Panc1 (cell line): ENCODE results near the gene APBB1IP. TPM values are rescaled to one million over a fixed set of nuclear protein-coding genes. Genes with fewer than 3 reads are reported as not detected.

Experiments
- ATAC-seq: fragments of 200-7000 bp; cut with Tn5 transposase; 2 replicates; pipeline ENCODE4 v1.9.1; 2020; ENCODE audit warnings: mild to moderate bottlenecking, moderate library complexity
- BruUV-seq: library from RNA; stranded (reverse); fragments of 400-500 nt; replicated peaks from 2 replicates; lab custom pipeline; 2021; lab: Mats Ljungman, UMichigan
- CTCF ChIA-PET: fragments of 300-600 bp; sonication (Branson Sonifier 250); formaldehyde crosslinking; loops from one replicate; lab custom pipeline; 2022; ENCODE audit warnings: antibody characterized with exemption; lab: Charles Lee
- POLR2A ChIA-PET: fragments of 300-600 bp; sonication (Branson Sonifier 250); formaldehyde crosslinking; loops from one replicate; lab custom pipeline; 2022; ENCODE audit warnings: antibody characterized with exemption; lab: Charles Lee
- DNase-seq: peaks from one replicate; pipeline ENCODE4 v3.0.0-alpha.2; 2010; ENCODE audit warnings: low read depth, low spot score
- H3K27ac ChIP-seq: 2 replicates; pipeline ENCODE4 v1.5.1; 2011; ENCODE audit warnings: mild to moderate bottlenecking, low read length, inconsistent platforms
- H3K27me3 ChIP-seq: fragments of 200-500 bp; sonication (Bioruptor generic); 2 replicates; pipeline ENCODE4 v1.6.0; 2014; ENCODE audit warnings: low read length, inconsistent platforms; ENCODE audit not compliant: control insufficient read depth, insufficient read depth
- H3K36me3 ChIP-seq: fragments of 200-500 bp; sonication (Bioruptor generic); 2 replicates; pipeline ENCODE4 v1.5.1; 2014; ENCODE audit warnings: inconsistent platforms, mild to moderate bottlenecking, low read length, moderate library complexity; ENCODE audit not compliant: control insufficient read depth, insufficient read depth
- H3K4me1 ChIP-seq: 2 replicates; pipeline ENCODE4 v1.5.1; 2011; ENCODE audit warnings: inconsistent platforms, mild to moderate bottlenecking, low read length, moderate library complexity; ENCODE audit not compliant: control insufficient read depth, insufficient read depth
- H3K4me3 ChIP-seq, 2 experiments: 2 replicates each; pipeline ENCODE4 v1.5.1; 2011 to 2012; ENCODE audit warnings: low read depth in 2 of 2, low read length in 2 of 2, mild to moderate bottlenecking in 2 of 2, inconsistent platforms in 1 of 2, moderate library complexity in 1 of 2
- H3K9me3 ChIP-seq: fragments of 200-500 bp; sonication (Bioruptor generic); 2 replicates; pipeline ENCODE4 v1.5.1; 2014; ENCODE audit warnings: low read depth, mild to moderate bottlenecking, inconsistent platforms, low read length, moderate library complexity; ENCODE audit not compliant: control insufficient read depth, insufficient read depth
- POLR2AphosphoS5 ChIP-seq: IDR thresholded peaks from 2 replicates; pipeline ENCODE4 v1.6.1; 2012; ENCODE audit warnings: mild to moderate bottlenecking, low read depth, low read length, moderate library complexity
- SIN3A ChIP-seq: IDR thresholded peaks from 2 replicates; pipeline ENCODE4 v1.6.1; 2012; ENCODE audit warnings: low read depth, mild to moderate bottlenecking, low read length, moderate library complexity, borderline replicate concordance; ENCODE audit not compliant: insufficient read depth
- TCF7L2 ChIP-seq: IDR thresholded peaks from 2 replicates; pipeline ENCODE4 v1.6.1; 2011; ENCODE audit warnings: mild to moderate bottlenecking, low read depth, low read length, inconsistent platforms
- in situ Hi-C: cut with HindIII; loops from 2 replicates; pipeline ENCODE4 v1.10.0; 2016; ENCODE audit warnings: low sequenced_read_pairs, low pct_unique_long_range_greater_than_20kb
- intact Hi-C: fragments of 100-400 bp; cut with micrococcal nuclease; formaldehyde crosslinking; loops from one replicate; pipeline ENCODE4 v1.10.0; 2022; ENCODE audit not compliant: unreplicated experiment
- total RNA-seq: library from RNA; stranded (reverse); gene quantifications from one replicate; pipeline ENCODE4 v1.2.1, GENCODE V29; 2021; ENCODE audit not compliant: unreplicated experiment
- TF ChIP-seq, protein P1 (sequence below): fragments of 450-650 bp; IDR thresholded peaks from 2 replicates; pipeline ENCODE4 v1.5.1; 2017; ENCODE audit warnings: mild to moderate bottlenecking
- TF ChIP-seq, protein P2 (sequence below), 2 experiments: IDR thresholded peaks; 2 replicates each; pipeline ENCODE4 v1.6.1; 2011 to 2012; ENCODE audit warnings: low read depth in 2 of 2, control low read depth in 1 of 2, low read length in 1 of 2, mild to moderate bottlenecking in 1 of 2, moderate library complexity in 1 of 2; ENCODE audit not compliant: insufficient read depth in 1 of 2

APBB1IP gene
- total RNA-seq, 1 experiment from 2014 or later, result 0.21 TPM

DNA sequence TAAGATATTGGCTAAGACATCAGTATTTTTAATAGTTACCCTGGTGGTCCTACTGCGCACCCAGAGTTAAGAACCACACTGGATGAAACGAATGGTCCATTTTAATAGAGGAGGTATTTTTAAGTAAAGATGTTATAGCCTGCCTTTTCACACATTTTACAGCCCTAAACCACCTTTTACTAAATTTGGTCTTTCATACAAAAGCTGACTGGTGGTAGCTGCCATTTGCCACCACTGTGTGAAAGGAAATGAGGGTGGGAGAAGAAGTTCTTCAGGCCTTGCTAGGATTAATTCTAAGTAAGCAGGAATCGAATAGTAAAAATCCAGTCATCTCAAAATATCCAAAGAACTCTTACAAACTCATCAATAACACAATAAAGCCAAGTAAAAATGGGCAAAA, 15.2 kb upstream of the APBB1IP start:
- ChIA-PET POLR2A (no interaction called here), CTCF (no interaction called here)
- in situ Hi-C loops, result no loop called here
- Histone ChIP-seq H3K4me1 (no peaks in the 10 kb centered on the region), H3K36me3 (no peaks in the 10 kb centered on the region), H3K9me3 (no peaks in the 10 kb centered on the region), H3K27ac (no peak overlapping the region), H3K27me3 (no peaks in the 10 kb centered on the region), H3K4me3 (no peak overlapping the region)
- BruUV-seq, result no TSS peak
- DNase-seq (no peak), ATAC-seq (no peak)
- intact Hi-C loops, result no loop called here
- TF ChIP-seq, protein P1, sequence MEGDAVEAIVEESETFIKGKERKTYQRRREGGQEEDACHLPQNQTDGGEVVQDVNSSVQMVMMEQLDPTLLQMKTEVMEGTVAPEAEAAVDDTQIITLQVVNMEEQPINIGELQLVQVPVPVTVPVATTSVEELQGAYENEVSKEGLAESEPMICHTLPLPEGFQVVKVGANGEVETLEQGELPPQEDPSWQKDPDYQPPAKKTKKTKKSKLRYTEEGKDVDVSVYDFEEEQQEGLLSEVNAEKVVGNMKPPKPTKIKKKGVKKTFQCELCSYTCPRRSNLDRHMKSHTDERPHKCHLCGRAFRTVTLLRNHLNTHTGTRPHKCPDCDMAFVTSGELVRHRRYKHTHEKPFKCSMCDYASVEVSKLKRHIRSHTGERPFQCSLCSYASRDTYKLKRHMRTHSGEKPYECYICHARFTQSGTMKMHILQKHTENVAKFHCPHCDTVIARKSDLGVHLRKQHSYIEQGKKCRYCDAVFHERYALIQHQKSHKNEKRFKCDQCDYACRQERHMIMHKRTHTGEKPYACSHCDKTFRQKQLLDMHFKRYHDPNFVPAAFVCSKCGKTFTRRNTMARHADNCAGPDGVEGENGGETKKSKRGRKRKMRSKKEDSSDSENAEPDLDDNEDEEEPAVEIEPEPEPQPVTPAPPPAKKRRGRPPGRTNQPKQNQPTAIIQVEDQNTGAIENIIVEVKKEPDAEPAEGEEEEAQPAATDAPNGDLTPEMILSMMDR, result no peak
- TF ChIP-seq POLR2AphosphoS5, result no peak
- no peak for TF ChIP-seq TCF7L2
- no peak for TF ChIP-seq SIN3A
- TF ChIP-seq, protein P2, sequence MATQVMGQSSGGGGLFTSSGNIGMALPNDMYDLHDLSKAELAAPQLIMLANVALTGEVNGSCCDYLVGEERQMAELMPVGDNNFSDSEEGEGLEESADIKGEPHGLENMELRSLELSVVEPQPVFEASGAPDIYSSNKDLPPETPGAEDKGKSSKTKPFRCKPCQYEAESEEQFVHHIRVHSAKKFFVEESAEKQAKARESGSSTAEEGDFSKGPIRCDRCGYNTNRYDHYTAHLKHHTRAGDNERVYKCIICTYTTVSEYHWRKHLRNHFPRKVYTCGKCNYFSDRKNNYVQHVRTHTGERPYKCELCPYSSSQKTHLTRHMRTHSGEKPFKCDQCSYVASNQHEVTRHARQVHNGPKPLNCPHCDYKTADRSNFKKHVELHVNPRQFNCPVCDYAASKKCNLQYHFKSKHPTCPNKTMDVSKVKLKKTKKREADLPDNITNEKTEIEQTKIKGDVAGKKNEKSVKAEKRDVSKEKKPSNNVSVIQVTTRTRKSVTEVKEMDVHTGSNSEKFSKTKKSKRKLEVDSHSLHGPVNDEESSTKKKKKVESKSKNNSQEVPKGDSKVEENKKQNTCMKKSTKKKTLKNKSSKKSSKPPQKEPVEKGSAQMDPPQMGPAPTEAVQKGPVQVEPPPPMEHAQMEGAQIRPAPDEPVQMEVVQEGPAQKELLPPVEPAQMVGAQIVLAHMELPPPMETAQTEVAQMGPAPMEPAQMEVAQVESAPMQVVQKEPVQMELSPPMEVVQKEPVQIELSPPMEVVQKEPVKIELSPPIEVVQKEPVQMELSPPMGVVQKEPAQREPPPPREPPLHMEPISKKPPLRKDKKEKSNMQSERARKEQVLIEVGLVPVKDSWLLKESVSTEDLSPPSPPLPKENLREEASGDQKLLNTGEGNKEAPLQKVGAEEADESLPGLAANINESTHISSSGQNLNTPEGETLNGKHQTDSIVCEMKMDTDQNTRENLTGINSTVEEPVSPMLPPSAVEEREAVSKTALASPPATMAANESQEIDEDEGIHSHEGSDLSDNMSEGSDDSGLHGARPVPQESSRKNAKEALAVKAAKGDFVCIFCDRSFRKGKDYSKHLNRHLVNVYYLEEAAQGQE (IDR thresholded peaks at IDR 0.05; ENCODE audit: insufficient read depth in 1 of 2, low read depth in 2 of 2, low read length in 1 of 2), result no peak

DNA sequence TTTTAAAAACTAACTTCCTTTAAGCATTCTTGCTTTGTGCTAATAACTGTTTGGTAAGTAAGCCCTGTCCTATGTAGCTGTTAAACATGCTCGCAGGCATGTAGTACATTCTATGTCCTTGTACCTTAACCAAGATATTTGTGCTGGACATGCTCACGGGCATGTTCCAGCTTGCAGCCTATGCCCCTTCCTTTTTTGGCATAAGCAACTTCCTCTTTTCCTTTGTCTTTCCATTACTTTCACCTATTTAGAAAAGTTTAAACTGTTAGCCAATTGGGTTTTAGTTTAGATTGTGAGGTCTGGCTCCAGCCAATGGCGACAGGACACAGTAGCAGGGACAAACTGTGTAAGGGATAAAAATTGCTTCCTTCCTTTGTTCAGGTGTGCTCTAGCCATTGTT, 14.4 kb upstream of the APBB1IP start:
- no peaks in the 10 kb centered on the region for H3K27me3 ChIP-seq
- CTCF ChIA-PET, result no interaction called here
- BruUV-seq, result no TSS peak

More for the DNA sequence above, 14.4 kb upstream of the APBB1IP start:
- no peak overlapping the region for H3K27ac ChIP-seq
- no peak overlapping the region for H3K4me3 ChIP-seq
- DNase-seq, result no peak
- TF ChIP-seq SIN3A (no peak), TCF7L2 (no peak), POLR2AphosphoS5 (no peak)
- TF ChIP-seq, protein P2 (IDR thresholded peaks at IDR 0.05; ENCODE audit: insufficient read depth in 1 of 2, low read depth in 2 of 2, low read length in 1 of 2), result no peak
- TF ChIP-seq, protein P1, result no peak
- intact Hi-C loops, result no loop called here
- POLR2A ChIA-PET, result no interaction called here
- in situ Hi-C loops, result no loop called here
- H3K4me1 ChIP-seq, result no peaks in the 10 kb centered on the region
- no peaks in the 10 kb centered on the region for H3K36me3 ChIP-seq
- H3K9me3 ChIP-seq, result no peaks in the 10 kb centered on the region
- ATAC-seq, result no peak
